ENCODE results near the gene PODN. TPM values are rescaled to one million over a fixed set of nuclear protein-coding genes. Genes with fewer than 3 reads are reported as not detected.

PODN gene
- total and polyA plus RNA-seq, 8 donors: 8.3 to 356 (median 33.5) TPM

- DNase-seq: no peak
- WGBS, 5 donors: 89 to 94% (median 90%) methylated on average over 18 to 19 of the region's 19 CpGs
Observed at GRCh38 chr1:53076721-53077598, 14.9 kb downstream of the PODN start.

GRCh38 chr1:53077599-53077965, 15.6 kb downstream of the PODN start:
- Histone ChIP-seq H3K36me3 (peaks cover 7 to 60% (median 40%) of the 10 kb centered on the region in 4 donors), H3K27me3 (no peaks in the 10 kb centered on the region), H3K4me3 (no peak overlapping the region), H3K9me3 (no peaks in the 10 kb centered on the region), H3K27ac (no peak overlapping the region), H3K4me1 (no peaks in the 10 kb centered on the region)
- WGBS, 5 donors: 93 to 96% (median 95%) methylated on average over 13 of the region's 13 CpGs
- no peak for TF ChIP-seq CTCF (IDR thresholded peaks at IDR 0.05)
- TF ChIP-seq EP300 (IDR thresholded peaks at IDR 0.05): no peak
- TF ChIP-seq POLR2AphosphoS5 (IDR thresholded peaks at IDR 0.05): no peak
- TF ChIP-seq POLR2A (IDR thresholded peaks at IDR 0.05): no peak
- DNase-seq: no peak
- intact Hi-C loops (cut with DNase I; ENCODE audit: low total_unique reads): no loop called here

More at GRCh38 chr1:53076721-53077598, 14.9 kb downstream of the PODN start:
- Histone ChIP-seq H3K27me3 (no peaks in the 10 kb centered on the region), H3K9me3 (no peaks in the 10 kb centered on the region), H3K27ac (no peak overlapping the region), H3K4me3 (no peak overlapping the region), H3K4me1 (no peaks in the 10 kb centered on the region), H3K36me3 (peaks cover 7 to 54% (median 35%) of the 10 kb centered on the region in 4 donors)
- TF ChIP-seq POLR2A (IDR thresholded peaks at IDR 0.05) (no peak), POLR2AphosphoS5 (IDR thresholded peaks at IDR 0.05) (no peak), EP300 (IDR thresholded peaks at IDR 0.05) (no peak)
- intact Hi-C loops (cut with DNase I; ENCODE audit: low total_unique reads): no loop called here

GRCh38 chr1:53078333-53079101, 16.5 kb downstream of the PODN start:
- WGBS, 5 donors: 94 to 96% (median 96%) methylated on average over 26 to 46 of the region's 46 CpGs
- no peaks in the 10 kb centered on the region for H3K27me3 ChIP-seq
- TF ChIP-seq POLR2AphosphoS5 (IDR thresholded peaks at IDR 0.05) (no peak), EP300 (IDR thresholded peaks at IDR 0.05) (no peak), CTCF (IDR thresholded peaks at IDR 0.05) (no peak), POLR2A (IDR thresholded peaks at IDR 0.05) (no peak)
- no peaks in the 10 kb centered on the region for H3K9me3 ChIP-seq
- H3K4me1 ChIP-seq: no peaks in the 10 kb centered on the region
- intact Hi-C loops (cut with DNase I; ENCODE audit: low total_unique reads): no loop called here
- no peak overlapping the region for H3K27ac ChIP-seq
- no peak for DNase-seq
- H3K4me3 ChIP-seq: no peak overlapping the region
- H3K36me3 ChIP-seq: peaks cover 7 to 69% (median 47%) of the 10 kb centered on the region in 4 donors

- Histone ChIP-seq H3K27me3 (no peaks in the 10 kb centered on the region), H3K4me1 (no peaks in the 10 kb centered on the region), H3K4me3 (no peak overlapping the region), H3K9me3 (no peaks in the 10 kb centered on the region), H3K36me3 (peaks cover 7 to 77% (median 50%) of the 10 kb centered on the region in 4 donors), H3K27ac (no peak overlapping the region)
- WGBS, 5 donors: 79 to 90% (median 88%) methylated on average over 3 to 4 of the region's 4 CpGs
- DNase-seq: no peak
- TF ChIP-seq POLR2AphosphoS5 (IDR thresholded peaks at IDR 0.05) (no peak), CTCF (IDR thresholded peaks at IDR 0.05) (no peak), POLR2A (IDR thresholded peaks at IDR 0.05) (no peak), EP300 (IDR thresholded peaks at IDR 0.05) (no peak)
- intact Hi-C loops (cut with DNase I; ENCODE audit: low total_unique reads): no loop called here
Observed at GRCh38 chr1:53079251-53079650, 17.2 kb downstream of the PODN start.

Data from stomach (tissue), 9 donors.